ENCODE measurements around the gene NPRL2.

NPRL2 gene

DNA sequence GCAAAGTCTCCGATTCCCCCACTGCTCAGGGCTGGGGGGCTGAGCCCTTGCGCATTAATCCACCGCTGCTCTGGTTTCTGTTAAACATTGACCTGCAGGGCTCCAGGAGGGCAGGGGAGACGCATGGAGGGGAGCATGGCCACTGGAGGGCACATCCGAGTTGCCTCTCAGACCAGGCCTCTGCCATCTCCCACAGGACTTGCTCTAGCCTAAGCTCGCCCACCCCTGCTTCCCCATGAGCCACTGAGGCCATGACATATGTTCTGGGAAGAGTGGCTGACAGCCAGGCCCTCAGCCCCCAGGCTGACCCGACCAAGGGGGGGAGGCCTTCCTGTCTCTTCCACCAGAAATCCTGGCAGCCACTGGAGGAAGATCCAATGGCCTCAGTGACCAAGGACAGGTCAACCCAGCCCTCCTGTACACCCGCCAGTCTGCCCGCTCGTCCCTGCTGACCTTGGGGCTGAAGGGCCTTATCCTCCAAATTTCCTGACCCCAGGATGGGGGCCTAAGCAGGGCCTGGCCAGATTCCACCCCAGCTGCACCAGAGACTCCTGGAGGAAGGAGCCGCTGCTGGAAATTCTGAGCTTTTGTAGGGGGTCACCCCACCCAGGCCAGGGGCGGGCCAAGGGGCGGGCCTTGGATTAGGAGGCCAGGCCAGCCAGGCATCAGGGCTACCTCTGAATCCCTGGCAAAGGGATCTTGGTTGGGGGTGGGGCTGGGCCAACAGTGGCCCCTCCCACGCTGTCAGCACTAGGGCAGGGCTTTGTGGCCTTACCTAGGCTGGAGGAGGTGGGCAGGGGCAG is 47.4 kb downstream of the NPRL2 start, which contains the start of gene HYAL1:
Gene HYAL1, minus strand, starts transcription at position 562 of the 803 bp plus-strand sequence. CDS start 618 bp downstream, outside the sequence.
- FAIRE-seq, result no peak

DNA sequence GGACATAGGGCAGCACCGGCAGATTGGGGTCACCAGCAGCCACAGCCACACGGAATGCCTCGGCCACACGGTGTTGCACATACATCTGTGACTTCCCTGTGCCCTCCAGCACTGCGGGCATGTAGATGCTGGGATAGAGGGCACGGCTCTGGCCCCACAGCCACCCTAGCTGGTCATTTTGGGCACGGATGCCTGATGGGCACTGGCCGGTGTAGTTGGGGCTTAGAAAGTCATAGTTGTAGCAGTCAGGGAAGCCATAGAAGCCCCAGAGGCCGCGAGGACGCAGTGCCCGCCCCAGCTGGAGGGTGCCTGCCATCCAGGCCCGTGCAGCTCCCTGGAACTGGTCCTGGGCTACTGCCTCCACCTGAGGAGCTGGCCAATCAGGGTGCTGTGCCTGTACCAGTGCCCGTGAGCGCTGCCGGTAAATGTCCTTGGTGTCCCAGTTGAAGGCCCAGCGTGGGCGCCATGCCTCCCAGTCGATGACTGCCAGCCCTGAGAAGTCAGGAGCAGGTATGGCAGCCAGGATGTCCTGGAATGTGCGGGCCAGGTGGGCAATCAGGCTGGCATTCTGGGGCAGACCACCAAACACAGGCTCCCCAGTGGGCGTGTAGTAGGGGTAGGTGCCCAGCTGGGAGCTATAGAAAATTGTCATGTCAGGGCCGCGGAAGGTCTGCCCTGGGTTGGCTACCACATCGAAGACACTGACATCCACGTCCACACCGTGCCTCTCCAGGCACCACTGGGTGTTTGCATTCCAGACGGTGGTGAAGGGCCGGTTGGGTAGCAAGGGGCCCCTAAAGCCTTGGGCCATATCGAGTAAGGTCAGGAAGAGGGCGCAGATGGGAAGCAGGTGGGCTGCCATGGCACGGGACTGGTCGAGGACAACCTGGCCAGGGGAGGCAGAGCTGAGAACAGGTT is 48.2 kb downstream of the NPRL2 start:
- no peak for FAIRE-seq

DNA sequence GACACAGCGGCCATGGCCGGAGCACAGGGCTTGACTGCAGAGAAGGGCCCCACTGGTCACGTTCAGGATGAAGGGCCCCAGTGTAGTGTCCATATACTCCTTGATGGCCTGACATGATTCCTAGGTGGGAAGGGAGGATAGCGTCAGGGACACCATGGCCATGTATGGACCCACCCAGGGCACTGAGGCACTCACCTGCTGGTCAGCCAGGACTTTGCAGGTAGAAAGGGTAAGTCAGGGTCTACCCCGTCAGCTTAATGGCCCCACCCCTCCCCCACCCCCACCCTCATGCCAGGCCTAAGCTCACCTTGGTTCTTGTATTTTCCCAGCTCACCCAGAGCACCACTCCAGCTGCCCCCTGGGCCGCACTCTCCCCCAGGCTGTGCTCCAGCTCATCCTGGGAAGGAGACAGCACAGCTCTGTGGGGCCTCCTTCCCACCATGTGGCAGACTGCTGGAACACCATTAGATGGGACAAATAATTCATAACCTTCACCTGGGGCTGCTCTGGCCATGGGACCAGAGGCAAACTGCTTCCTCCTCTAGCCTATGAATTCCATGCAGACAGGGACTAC is 49.8 kb downstream of the NPRL2 start:
- no peak for FAIRE-seq

- FAIRE-seq, result no peak
Observed at GRCh38 chr3:50299929-50300680, 50.5 kb downstream of the NPRL2 start.

- FAIRE-seq, result peak; percentile 97
Observed at GRCh38 chr3:50299638-50299928, 51.0 kb downstream of the NPRL2 start.

- FAIRE-seq, result no peak
Observed at GRCh38 chr3:50298836-50299637, 51.5 kb downstream of the NPRL2 start, which contains the start of the genes HYAL3 and NAA80. HYAL3 (minus strand) TSS chr3:50299405; CDS start chr3:50295602, 3,803 bp downstream. NAA80 (minus strand) TSS chr3:50299405; CDS start chr3:50297463, 1,942 bp downstream.

GRCh38 chr3:50297896-50298725 is 52.5 kb downstream of the NPRL2 start:
- FAIRE-seq, result no peak

DNA sequence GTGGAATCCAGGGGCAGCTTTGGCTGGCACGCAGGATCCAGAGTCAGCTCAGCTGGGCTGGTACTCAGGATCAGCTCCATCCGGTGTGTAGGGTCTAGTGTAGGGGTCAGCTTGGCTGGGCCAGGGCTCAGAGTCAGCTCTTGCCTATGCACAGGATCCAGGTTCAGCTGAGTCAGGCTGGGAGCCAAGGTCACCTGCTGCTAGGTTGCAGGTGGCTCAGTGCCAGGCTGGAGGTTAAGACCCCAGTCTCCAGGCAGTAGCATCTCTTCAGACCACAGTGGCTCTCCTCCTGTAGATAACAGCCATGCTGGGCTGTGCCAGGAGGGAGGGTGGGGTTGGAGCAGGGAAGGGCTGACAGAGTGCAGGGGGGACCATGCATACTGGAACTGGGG is 53.2 kb downstream of the NPRL2 start:
- no peak for FAIRE-seq
